A549 (cell line): Measurements from ENCODE around the gene CNIH2. TPM values are rescaled to one million over a fixed set of nuclear protein-coding genes. Genes with fewer than 3 reads are reported as not detected.
"Not testable (repeated sequence)": the region's sequence is repeated elsewhere in the genome, so short reads cannot be mapped to it uniquely, and the experiment has no call there.

Experiments used
- ATAC-seq, 2 experiments: fragments of 200-7000 bp in 1 of 2; fragments of >200 bp in 1 of 2; cut with Nextera tagmentation in 1 of 2; cut with Tn5 transposase in 1 of 2; 3 replicates each; pipeline versions ENCODE4 v1.8.0 to v1.9.1; 2018 to 2020; ENCODE audit warnings: mild to moderate bottlenecking in 1 of 2, moderate library complexity in 1 of 2
- CTCF ChIA-PET: fragments of 300-600 bp; sonication (Branson Sonifier 250); formaldehyde crosslinking; extraction: SDS; loops from one replicate; lab custom pipeline; 2021; ENCODE audit warnings: antibody characterized with exemption, inconsistent platforms; lab: Yijun Ruan, JAX
- POLR2A ChIA-PET: fragments of 350-600 bp; formaldehyde crosslinking; extraction: SDS; loops from one replicate; lab custom pipeline; 2021; ENCODE audit warnings: antibody characterized with exemption, inconsistent platforms; lab: Yijun Ruan, JAX
- DNase-seq, 2 experiments: peaks; one replicate each; pipeline versions ENCODE4 v3.0.0 to v3.0.0-alpha.2; 2011 to 2016; ENCODE audit warnings: low read depth in 1 of 2, low spot score in 1 of 2
- FAIRE-seq: peaks from 2 replicates; lab custom pipeline; 2011; peaks lifted over from hg19 to GRCh38; lab: Jason Lieb, UNC
- H3K27ac ChIP-seq, 2 experiments: fragments of >200 bp; sonication (Bioruptor Twin); formaldehyde crosslinking; 3 replicates each; pipeline ENCODE4 v1.5.1; 2016 to 2017
- H3K4me1 ChIP-seq: fragments of >200 bp; sonication (Bioruptor Twin); formaldehyde crosslinking; 3 replicates; pipeline ENCODE4 v1.6.1; 2016
- H3K4me2 ChIP-seq: fragments of >200 bp; sonication (Bioruptor Twin); formaldehyde crosslinking; 3 replicates; pipeline ENCODE4 v1.6.1; 2016
- H3K4me3 ChIP-seq: fragments of >200 bp; sonication (Bioruptor Twin); formaldehyde crosslinking; 3 replicates; pipeline ENCODE4 v1.5.1; 2016
- H3K9me3 ChIP-seq: fragments of >200 bp; sonication (Bioruptor Twin); formaldehyde crosslinking; 3 replicates; pipeline ENCODE4 v1.6.1; 2016
- BHLHE40 ChIP-seq: IDR thresholded peaks from 2 replicates; pipeline ENCODE4 v1.6.1; 2012; ENCODE audit warnings: low read depth, low read length, inconsistent platforms
- CHD2 ChIP-seq: fragments of 150-350 bp; IDR thresholded peaks from 2 replicates; pipeline ENCODE4 v1.6.1; 2014; ENCODE audit warnings: low read length; ENCODE audit not compliant: partially characterized antibody
- EHF ChIP-seq: fragments of 250-450 bp; sonication (Bioruptor Pico); IDR thresholded peaks from 2 replicates; pipeline ENCODE4 v1.5.0; 2020; ENCODE audit warnings: mild to moderate bottlenecking
- ESRRA ChIP-seq: fragments of 150-350 bp; IDR thresholded peaks from 2 replicates; pipeline ENCODE4 v1.6.1; 2014; ENCODE audit warnings: mild to moderate bottlenecking, low read length, borderline replicate concordance
- FOSB ChIP-seq: fragments of 250-450 bp; sonication (Bioruptor Pico); IDR thresholded peaks from 2 replicates; pipeline ENCODE4 v1.5.0; 2020; ENCODE audit warnings: mild to moderate bottlenecking, moderate library complexity
- FOXS1 ChIP-seq: fragments of 250-450 bp; sonication (Bioruptor Pico); IDR thresholded peaks from 2 replicates; pipeline ENCODE4 v1.5.0; 2020; ENCODE audit warnings: mild to moderate bottlenecking, moderate library complexity
- HEYL ChIP-seq: fragments of 250-450 bp; sonication (Bioruptor Pico); IDR thresholded peaks from 2 replicates; pipeline ENCODE4 v1.8.0; 2021; ENCODE audit warnings: mild to moderate bottlenecking, moderate library complexity
- JUN ChIP-seq, 2 experiments: fragments of >200 bp; sonication (Bioruptor Twin); formaldehyde crosslinking; IDR thresholded peaks; 2 replicates in 1 of 2; 3 replicates in 1 of 2; pipeline ENCODE4 v1.6.1; 2016 to 2017
- JUNB ChIP-seq: fragments of >200 bp; sonication (Bioruptor Twin); formaldehyde crosslinking; IDR thresholded peaks from 2 replicates; pipeline ENCODE4 v1.6.1; 2016
- MAFK ChIP-seq: fragments of 450-650 bp; IDR thresholded peaks from 2 replicates; pipeline ENCODE4 v1.6.1; 2014; ENCODE audit not compliant: partially characterized antibody
- NR3C1 ChIP-seq: fragments of >200 bp; sonication (Bioruptor Twin); formaldehyde crosslinking; IDR thresholded peaks from 3 replicates; pipeline ENCODE4 v1.6.1; 2017
- POLR2AphosphoS2 ChIP-seq: conservative IDR thresholded peaks from 2 replicates; pipeline ENCODE4 v1.6.1; 2012; ENCODE audit warnings: low read length, improper control_type of control experiment, inconsistent platforms
- RARB ChIP-seq: fragments of 250-450 bp; sonication (Bioruptor Pico); IDR thresholded peaks from 2 replicates; pipeline ENCODE4 v1.8.0; 2021; ENCODE audit warnings: mild to moderate bottlenecking, moderate library complexity
- RNF2 ChIP-seq: fragments of 200-600 bp; sonication (generic); IDR thresholded peaks from 2 replicates; pipeline ENCODE4 v1.6.1; 2016; ENCODE audit warnings: low read depth, mild to moderate bottlenecking, antibody characterized with exemption, moderate library complexity, borderline replicate concordance
- SREBF2 ChIP-seq: fragments of 450-650 bp; IDR thresholded peaks from 2 replicates; pipeline ENCODE4 v1.6.1; 2014; ENCODE audit warnings: mild to moderate bottlenecking, moderate library complexity
- ZC3H11A ChIP-seq: fragments of 450-650 bp; IDR thresholded peaks from 2 replicates; pipeline ENCODE4 v1.6.1; 2014; ENCODE audit warnings: antibody characterized with exemption, mild to moderate bottlenecking
- ZFP36 ChIP-seq: fragments of 450-650 bp; IDR thresholded peaks from 2 replicates; pipeline ENCODE4 v1.6.1; 2014; ENCODE audit warnings: borderline replicate concordance; ENCODE audit not compliant: partially characterized antibody
- WGBS: methylation state at CpG from one replicate; pipeline ENCODE4 v1.1.6; 2017; ENCODE audit errors: missing lambda C conversion rate; 5-methylcytosine and 5-hydroxymethylcytosine counted together
- polyA plus RNA-seq, 4 experiments: library from polyadenylated mRNA; depleted of rRNA in 3 of 4; stranded (reverse); fragments of >200 nt; fragmentation: RNase III in 1 of 4; extraction: RNeasy Plus Mini Kit Qiagen cat#74134 plus additional on column Dnase treatment in 1 of 4; gene quantifications; 2 replicates in 3 of 4; 3 replicates in 1 of 4; pipeline ENCODE4 v1.2.3, GENCODE V29; 2011 to 2017
- TF ChIP-seq, protein P1 (sequence below): IDR thresholded peaks from 2 replicates; pipeline ENCODE4 v1.6.1; 2012
- TF ChIP-seq, protein P2 (sequence below): fragments of 250-450 bp; sonication (Bioruptor Pico); IDR thresholded peaks from 2 replicates; pipeline ENCODE4 v1.5.0; 2020; ENCODE audit warnings: low read depth, mild to moderate bottlenecking, moderate library complexity
- TF ChIP-seq, protein P3 (sequence below): IDR thresholded peaks from 2 replicates; pipeline ENCODE4 v1.6.1; 2012; ENCODE audit warnings: low read depth, borderline replicate concordance
- TF ChIP-seq, protein P4 (sequence below): fragments of >200 bp; sonication (Bioruptor Twin); formaldehyde crosslinking; IDR thresholded peaks from 2 replicates; pipeline ENCODE4 v1.6.1; 2016

The CNIH2 gene
- polyA plus RNA-seq, 2 of the 4 experiments (the other 2 are of a cell fraction), result 0.98 to 1.1 TPM

DNA sequence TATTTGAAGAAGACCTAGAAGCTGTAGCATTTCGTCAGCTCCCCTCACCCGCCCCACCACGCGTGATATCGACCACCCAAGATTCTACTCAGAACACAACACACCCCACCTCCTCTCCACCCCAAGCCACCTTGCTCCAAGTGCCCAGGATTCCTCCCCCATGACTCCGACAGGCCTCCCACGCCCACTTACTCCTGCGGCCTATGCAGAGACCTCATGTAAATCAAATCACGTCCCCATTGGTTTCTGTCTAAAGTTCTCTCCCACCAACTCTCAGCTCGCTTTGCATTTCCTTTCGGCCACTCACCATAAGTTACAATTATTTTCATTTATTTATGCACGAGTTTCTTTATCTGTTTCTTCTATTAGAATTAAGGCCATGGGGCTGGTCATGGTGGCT, 24.7 kb downstream of the CNIH2 start (continued):
- TF ChIP-seq POLR2AphosphoS2 (no peak), RNF2 (no peak), ESRRA (no peak), HEYL (CRISPR knock-in tag) (no peak), EHF (no peak), ZC3H11A (no peak)

DNA sequence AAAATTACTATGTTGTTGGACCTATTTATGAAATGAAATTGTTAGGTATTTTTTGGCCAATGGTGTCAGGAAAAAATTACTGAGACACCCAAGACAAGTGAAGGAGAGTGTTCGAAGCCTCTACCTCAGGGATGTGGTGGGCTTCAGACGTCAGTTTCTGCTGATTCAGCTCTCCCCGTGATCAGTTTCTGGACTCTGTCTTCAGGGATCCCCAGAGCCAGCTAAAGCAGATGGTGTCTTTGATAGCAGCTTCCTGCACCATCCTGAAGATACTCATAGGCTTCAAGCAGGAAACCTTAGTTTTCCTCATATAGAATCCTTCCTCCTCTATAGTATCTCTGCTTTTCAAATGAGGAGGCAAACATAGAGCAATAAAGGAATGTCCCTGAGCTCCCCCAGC, 31.5 kb downstream of the CNIH2 start:
- ATAC-seq (no peak), DNase-seq (no peak), FAIRE-seq (no peak)
- no peak for TF ChIP-seq JUNB
- peak; percentile 82 for TF ChIP-seq MAFK
- CTCF ChIA-PET, result interaction anchor here (0.7 to 12.2 kb wide), 10 partner anchors 11 to 80 kb away, joined by 3 to 247 read pairs (median 24); partner anchors contain the start of genes B4GAT1, BRMS1, RIN1 and TMEM151A
- H3K4me2 ChIP-seq, result no peak overlapping the region
- no peaks in the 10 kb centered on the region for H3K9me3 ChIP-seq
- POLR2A ChIA-PET, result no interaction called here
- H3K27ac ChIP-seq, result no peak overlapping the region
- 32% methylated on average over 3 of the region's 3 CpGs for WGBS
- peaks cover 13% of the 10 kb centered on the region for H3K4me1 ChIP-seq
- H3K4me3 ChIP-seq, result no peak overlapping the region

DNA sequence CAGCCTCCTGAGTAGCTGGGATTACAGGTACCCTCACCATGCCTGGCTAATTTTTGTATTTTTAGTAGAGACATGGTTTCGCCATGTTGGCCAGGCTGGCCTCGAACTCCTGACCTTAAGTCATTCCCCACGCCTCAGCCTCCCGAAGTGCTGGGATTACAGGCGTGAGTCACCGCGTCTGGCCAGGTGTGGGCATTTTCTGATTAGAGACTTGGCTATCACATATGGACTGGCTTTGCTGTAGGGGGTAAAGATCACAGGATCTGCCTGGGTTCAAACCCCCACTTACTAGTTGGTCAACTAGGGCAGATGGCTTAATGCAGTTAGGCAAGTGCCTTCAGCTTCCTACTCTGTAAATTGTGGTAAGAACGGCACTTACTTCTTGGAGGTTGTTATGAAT, 32.3 kb downstream of the CNIH2 start:
- DNase-seq, result no peak
- Histone ChIP-seq H3K9me3 (no peaks in the 10 kb centered on the region), H3K4me1 (peaks cover 13% of the 10 kb centered on the region), H3K4me2 (no peak overlapping the region), H3K27ac (no peak overlapping the region), H3K4me3 (no peak overlapping the region)
- TF ChIP-seq CHD2 (no peak), ESRRA (no peak), FOSB (CRISPR knock-in tag) (no peak), BHLHE40 (no peak), FOXS1 (CRISPR knock-in tag) (no peak), HEYL (CRISPR knock-in tag) (no peak)
- TF ChIP-seq, protein P1, sequence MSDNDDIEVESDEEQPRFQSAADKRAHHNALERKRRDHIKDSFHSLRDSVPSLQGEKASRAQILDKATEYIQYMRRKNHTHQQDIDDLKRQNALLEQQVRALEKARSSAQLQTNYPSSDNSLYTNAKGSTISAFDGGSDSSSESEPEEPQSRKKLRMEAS, result no peak
- TF ChIP-seq, protein P2, sequence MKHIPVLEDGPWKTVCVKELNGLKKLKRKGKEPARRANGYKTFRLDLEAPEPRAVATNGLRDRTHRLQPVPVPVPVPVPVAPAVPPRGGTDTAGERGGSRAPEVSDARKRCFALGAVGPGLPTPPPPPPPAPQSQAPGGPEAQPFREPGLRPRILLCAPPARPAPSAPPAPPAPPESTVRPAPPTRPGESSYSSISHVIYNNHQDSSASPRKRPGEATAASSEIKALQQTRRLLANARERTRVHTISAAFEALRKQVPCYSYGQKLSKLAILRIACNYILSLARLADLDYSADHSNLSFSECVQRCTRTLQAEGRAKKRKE (CRISPR knock-in tag), result no peak
- FAIRE-seq, result no peak
- no peak for ATAC-seq
- 67% methylated on average over 8 of the region's 8 CpGs for WGBS
- CTCF ChIA-PET, result interaction anchor here (0.7 to 12.2 kb wide), 18 partner anchors 12 to 385 kb away, joined by 3 to 247 read pairs (median 14); partner anchors contain the start of genes B4GAT1, BRMS1, RIN1 and TMEM151A
- POLR2A ChIA-PET, result no interaction called here

DNA sequence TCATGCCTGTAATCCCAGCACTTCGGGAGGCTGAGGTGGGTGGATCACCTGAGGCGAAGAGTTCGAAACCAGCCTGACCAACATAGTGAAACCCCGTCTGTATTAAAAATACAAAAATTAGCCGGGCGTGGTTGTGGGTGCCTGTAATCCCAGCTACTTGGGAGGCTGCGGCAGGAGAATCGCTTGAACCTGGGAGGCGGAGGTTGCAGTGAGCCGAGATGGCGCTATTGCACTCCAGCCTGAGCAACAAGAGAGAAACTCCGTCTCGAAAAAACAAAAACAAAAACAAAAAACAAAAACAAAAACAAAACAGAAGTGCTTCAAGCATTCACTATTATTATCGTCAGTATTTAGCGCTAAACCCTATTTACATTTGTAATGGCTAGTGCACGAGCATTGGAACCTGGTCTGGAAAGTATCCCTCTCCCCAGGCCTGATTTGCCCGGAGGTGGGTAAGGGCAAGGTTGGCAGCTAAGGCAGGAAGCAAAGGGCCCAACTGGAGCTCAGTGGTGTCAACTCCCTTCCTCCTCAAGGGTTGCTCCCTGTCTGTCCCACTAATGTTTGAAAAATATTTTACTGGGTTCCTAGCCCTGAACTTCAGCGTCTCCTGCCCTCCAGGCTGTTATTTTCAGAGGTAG, 32.9 kb downstream of the CNIH2 start:
- H3K27ac ChIP-seq, DNase-seq, H3K4me2 ChIP-seq, ATAC-seq, FAIRE-seq, H3K4me3 ChIP-seq, H3K9me3 ChIP-seq: not testable (repeated sequence)
- CTCF ChIA-PET, result interaction anchor here (0.5 to 12.2 kb wide), 31 partner anchors 9 to 684 kb away, joined by 3 to 247 read pairs (median 7); partner anchors contain the start of genes B4GAT1, BRMS1, MRPL11 and RIN1
- peaks cover 13% of the 10 kb centered on the region for H3K4me1 ChIP-seq
- POLR2A ChIA-PET, result interaction anchor here (2.4 to 3.0 kb wide), 3 partner anchors 16 to 169 kb away, joined by 5 to 42 read pairs (median 11); partner anchors contain the start of genes DPP3 and RIN1
- 83% methylated on average over 18 of the region's 18 CpGs for WGBS

DNA sequence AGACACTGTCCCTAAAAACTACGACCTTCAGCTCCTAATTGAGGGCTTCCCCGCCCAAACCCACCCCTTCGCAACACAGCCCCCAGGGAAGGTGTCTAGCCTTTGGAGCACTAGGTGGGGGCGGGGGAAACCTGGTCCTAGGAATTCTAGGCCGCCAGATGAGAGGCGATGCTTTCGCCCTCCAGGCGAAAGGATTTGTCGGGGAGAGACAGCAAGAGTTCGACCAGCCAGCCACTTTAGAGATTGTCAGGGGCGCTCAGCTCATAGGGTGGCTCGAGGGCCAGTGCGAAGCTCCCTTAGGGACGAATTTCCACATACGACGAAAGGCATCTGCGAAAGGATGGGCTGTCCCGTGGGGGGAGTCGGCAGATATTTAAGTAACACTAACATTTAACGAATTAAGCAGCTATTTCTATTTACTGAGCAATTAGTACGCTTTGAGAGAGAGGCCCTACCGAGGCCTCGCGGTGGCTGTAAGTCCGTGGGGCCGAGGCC, 33.5 kb downstream of the CNIH2 start:
- 17% methylated on average over 23 of the region's 26 CpGs for WGBS
- peak overlapping the region; percentile 79 for H3K4me2 ChIP-seq
- H3K4me1 ChIP-seq, result peaks cover 13% of the 10 kb centered on the region
- no peak for DNase-seq
- ATAC-seq, result peak; percentile 3 to 6; a peak in 3 of 6 replicates
- peak overlapping the region; percentile 42 for H3K4me3 ChIP-seq
- ChIA-PET POLR2A (interaction anchor here (1.1 to 3.0 kb wide), 4 partner anchors 15 to 169 kb away, joined by 3 to 42 read pairs (median 8); partner anchors contain the start of genes DPP3 and RIN1), CTCF (interaction anchor here (0.5 to 12.2 kb wide), 30 partner anchors 9 to 685 kb away, joined by 3 to 247 read pairs (median 8); partner anchors contain the start of genes B4GAT1, BRMS1, MRPL11 and RIN1)
- FAIRE-seq, result no peak
- TF ChIP-seq, protein P1, result no peak
- TF ChIP-seq RARB (no peak), RNF2 (no peak), SREBF2 (no peak), NR3C1 (no peak), JUN (IDR thresholded peaks at IDR 0.05) (no peak), HEYL (CRISPR knock-in tag) (no peak), ZFP36 (no peak), POLR2AphosphoS2 (no peak)
- TF ChIP-seq, protein P3, sequence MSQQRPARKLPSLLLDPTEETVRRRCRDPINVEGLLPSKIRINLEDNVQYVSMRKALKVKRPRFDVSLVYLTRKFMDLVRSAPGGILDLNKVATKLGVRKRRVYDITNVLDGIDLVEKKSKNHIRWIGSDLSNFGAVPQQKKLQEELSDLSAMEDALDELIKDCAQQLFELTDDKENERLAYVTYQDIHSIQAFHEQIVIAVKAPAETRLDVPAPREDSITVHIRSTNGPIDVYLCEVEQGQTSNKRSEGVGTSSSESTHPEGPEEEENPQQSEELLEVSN, result no peak; the same call in 1 of the 2 replicates
- TF ChIP-seq, protein P4, sequence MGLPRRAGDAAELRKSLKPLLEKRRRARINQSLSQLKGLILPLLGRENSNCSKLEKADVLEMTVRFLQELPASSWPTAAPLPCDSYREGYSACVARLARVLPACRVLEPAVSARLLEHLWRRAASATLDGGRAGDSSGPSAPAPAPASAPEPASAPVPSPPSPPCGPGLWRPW, result no peak
- H3K27ac ChIP-seq, result peak overlapping the region; percentile 76 to 88
- H3K9me3 ChIP-seq, result no peaks in the 10 kb centered on the region
